ENCODE data around the gene ZNF575.

The ZNF575 gene, protein sequence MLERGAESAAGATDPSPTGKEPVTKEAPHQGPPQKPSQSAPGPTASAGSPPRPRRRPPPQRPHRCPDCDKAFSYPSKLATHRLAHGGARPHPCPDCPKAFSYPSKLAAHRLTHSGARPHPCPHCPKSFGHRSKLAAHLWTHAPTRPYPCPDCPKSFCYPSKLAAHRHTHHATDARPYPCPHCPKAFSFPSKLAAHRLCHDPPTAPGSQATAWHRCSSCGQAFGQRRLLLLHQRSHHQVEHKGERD

DNA sequence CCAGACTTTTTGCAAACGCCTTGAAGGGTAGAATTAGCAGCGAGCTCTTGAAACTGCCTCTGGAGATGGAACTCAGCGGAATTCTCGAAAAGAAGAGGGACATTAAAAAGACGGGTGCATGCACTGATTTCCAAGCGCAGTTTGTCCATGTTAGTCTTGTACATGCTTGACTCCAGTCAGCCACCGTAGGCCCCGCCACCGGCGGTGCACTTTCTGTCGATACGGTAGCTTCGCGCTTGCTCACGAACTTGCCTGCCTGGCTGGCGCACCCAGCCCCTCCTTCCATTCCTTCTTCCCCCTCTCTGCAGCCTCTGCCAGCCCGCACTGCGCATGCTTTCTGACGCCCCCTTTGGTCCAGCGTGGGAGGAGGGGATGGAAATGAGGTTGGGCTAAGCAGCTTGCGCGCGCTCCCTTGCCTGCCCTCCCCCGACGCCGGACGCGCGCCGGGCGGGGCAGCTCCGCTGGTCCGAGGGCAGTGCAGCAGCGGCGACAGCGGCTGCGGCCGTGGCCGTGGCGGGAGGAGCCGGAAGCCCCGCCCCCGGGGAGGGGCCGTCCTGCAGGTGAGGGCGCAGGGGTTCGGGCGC is at the start of gene ZNF575:
ZNF575 (plus strand) TSS at position 227 of the 584 bp plus-strand sequence. CDS start 1,235 bp downstream, outside the sequence.
- Mint-ChIP-seq H3K4me1 (peaks cover 26% of the 10 kb centered on the region), H3K36me3 (peaks cover 14% of the 10 kb centered on the region)
- ATAC-seq: peak; percentile 86

DNA sequence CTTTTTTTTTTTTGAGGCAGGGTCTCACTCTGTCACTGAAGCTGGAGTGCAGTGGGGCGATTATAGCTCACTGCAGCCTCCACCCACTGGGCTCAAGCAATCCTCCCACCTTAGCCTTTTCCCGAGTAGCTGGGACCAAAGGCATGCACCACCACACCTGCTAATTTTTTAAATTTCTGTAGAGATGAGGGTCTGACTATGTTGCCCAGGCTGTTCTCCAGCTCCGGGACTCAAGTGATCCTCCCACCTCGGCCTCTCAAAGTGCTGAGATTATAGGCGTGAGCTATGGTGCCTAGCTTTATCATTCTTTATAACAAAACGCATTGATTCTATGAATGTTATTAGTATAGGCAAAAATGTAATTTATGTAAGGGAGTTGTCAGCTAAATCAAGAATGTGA is 49.7 kb upstream of the ZNF575 start:
- H3K9me3 Mint-ChIP-seq: no peaks in the 10 kb centered on the region
- H3K36me3 Mint-ChIP-seq: peaks cover 1% of the 10 kb centered on the region
- no peak for ATAC-seq
- no peaks in the 10 kb centered on the region for H3K27me3 Mint-ChIP-seq
- H3K4me3 Mint-ChIP-seq: no peak overlapping the region
- H3K4me1 Mint-ChIP-seq: peaks cover 18% of the 10 kb centered on the region
- no peak overlapping the region for H3K27ac Mint-ChIP-seq

More for the DNA sequence above, at the start of gene ZNF575:
- Mint-ChIP-seq H3K9me3 (no peaks in the 10 kb centered on the region), H3K4me3 (peak within 1 kb of the TSS; percentile 96), H3K27me3 (no peaks in the 10 kb centered on the region), H3K27ac (peak within 1 kb of the TSS; percentile 90)

DNA sequence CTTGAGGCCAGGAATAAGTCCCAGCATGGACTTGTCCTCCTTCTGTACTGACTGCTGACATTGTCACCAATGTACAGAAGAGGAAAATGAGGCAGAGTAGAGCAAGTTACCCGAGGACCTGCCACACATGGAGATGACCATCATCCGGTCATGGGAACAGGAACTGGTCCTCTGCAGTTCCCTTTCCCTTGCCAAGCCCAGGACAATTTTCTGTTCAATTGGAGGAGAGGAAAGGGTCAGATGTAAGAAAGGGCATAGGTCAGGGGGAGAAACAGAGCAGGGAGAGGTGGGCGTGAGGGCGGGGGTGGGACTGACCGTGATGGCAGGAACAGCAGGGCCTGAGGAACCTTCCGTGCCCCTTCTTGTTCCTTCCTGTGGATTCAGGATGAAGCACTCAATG is 47.0 kb upstream of the ZNF575 start:
- Mint-ChIP-seq H3K4me1 (peaks cover 37% of the 10 kb centered on the region), H3K4me3 (no peak overlapping the region), H3K36me3 (no peaks in the 10 kb centered on the region), H3K27ac (no peak overlapping the region), H3K27me3 (no peaks in the 10 kb centered on the region), H3K9me3 (no peaks in the 10 kb centered on the region)
- ATAC-seq: no peak

DNA sequence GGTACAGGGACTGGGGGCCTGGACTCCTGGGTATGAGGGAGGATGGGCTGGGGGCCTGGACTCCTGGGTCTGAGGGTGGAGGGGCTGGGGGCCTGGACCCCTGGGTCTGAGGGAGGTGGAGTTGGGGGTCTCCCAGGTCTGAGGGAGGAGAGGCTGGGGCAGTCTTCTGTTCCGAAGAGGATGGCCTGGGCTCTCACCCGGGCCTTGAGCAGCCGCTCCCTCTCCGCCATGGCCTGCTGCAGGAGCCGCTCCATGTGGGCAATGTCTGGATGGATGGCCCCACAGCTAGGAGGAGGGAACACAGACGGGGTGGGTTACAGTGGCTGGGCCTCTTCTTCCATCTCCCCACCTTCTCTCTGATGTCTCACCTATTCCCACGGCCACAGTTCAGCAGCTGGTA is 46.6 kb upstream of the ZNF575 start:
- ATAC-seq: no peak
- Mint-ChIP-seq H3K4me3 (no peak overlapping the region), H3K27me3 (no peaks in the 10 kb centered on the region), H3K36me3 (no peaks in the 10 kb centered on the region), H3K4me1 (peaks cover 37% of the 10 kb centered on the region), H3K27ac (no peak overlapping the region), H3K9me3 (no peaks in the 10 kb centered on the region)

DNA sequence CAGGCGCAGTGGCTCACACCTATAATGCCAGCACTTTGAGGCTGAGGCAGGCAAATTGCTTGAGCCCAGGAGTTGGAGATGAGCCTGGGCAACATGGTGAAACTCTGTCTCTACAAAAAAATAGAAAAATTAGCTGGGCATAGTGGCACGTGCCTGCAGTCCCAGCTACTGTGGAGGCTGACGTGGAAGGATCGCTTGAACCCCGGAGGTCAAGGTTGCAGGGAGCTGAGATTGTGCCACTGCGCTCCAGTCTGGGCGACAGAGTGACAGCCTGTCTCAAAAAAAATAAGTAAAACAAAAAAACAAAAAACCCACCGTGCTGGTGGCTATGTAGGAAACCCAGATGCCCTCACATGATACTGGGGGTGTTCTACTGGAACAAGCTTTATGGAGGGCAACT is 44.8 kb upstream of the ZNF575 start:
- H3K27me3 Mint-ChIP-seq: no peaks in the 10 kb centered on the region
- no peaks in the 10 kb centered on the region for H3K9me3 Mint-ChIP-seq
- no peak overlapping the region for H3K27ac Mint-ChIP-seq
- no peak overlapping the region for H3K4me3 Mint-ChIP-seq
- H3K4me1 Mint-ChIP-seq: peaks cover 37% of the 10 kb centered on the region
- H3K36me3 Mint-ChIP-seq: no peaks in the 10 kb centered on the region
- ATAC-seq: no peak

DNA sequence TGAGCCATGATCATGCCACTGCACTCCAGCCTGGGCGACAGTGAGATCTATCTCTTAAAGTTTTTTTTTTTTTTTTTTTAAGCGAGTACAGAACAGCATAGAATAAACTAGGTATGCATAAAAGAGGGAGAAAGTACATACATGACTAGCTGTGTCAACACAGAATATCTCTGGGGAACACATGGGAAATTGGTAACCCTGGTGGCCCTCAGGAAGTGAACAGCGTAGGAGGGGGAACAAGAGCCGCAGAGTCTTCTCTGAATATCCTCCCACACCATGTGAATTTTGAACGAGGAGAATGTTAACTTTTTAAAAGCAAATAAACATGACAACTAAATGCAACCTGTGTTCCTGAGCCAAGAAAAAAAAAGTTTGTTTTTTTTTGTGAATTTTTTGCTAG is 43.7 kb upstream of the ZNF575 start:
- H3K27me3 Mint-ChIP-seq: no peaks in the 10 kb centered on the region
- H3K4me1 Mint-ChIP-seq: peaks cover 37% of the 10 kb centered on the region
- no peaks in the 10 kb centered on the region for H3K9me3 Mint-ChIP-seq
- no peak overlapping the region for H3K27ac Mint-ChIP-seq
- peaks cover under 1% of the 10 kb centered on the region for H3K36me3 Mint-ChIP-seq
- ATAC-seq: peak; percentile 68
- no peak overlapping the region for H3K4me3 Mint-ChIP-seq

DNA sequence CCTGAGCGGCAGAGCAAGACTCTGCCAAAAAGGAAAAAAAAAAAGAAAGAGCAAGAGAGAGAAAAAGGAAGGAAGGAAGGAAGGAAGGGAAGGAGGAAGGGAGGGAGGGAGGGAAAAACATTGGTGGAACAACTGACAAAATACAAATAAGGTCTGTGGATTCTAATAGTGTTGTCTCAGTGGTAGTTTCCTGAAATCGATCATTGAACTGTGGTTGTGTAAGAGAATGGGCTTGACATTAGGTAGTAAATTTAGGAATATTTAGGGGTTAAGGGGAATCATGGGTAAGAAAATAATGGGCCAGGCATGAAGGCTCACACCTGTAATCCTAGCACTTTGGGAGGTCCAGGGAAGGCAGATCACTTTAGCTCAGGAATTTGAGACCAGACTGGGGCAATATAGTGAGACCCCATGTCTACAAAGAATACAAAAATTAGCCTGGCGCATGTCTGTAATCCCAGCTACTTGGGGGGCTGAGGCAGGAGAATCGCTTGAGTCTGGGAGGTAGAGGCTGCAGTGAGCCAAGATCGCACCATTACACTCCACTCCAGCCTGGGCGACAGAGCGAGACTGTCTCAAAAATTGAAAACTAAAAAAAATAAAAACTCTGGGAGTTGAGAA is 42.9 kb upstream of the ZNF575 start:
- H3K27me3 Mint-ChIP-seq: no peaks in the 10 kb centered on the region
- H3K27ac Mint-ChIP-seq: no peak overlapping the region
- H3K4me1 Mint-ChIP-seq: peaks cover 37% of the 10 kb centered on the region
- H3K4me3 Mint-ChIP-seq: no peak overlapping the region
- no peak for ATAC-seq
- peaks cover 5% of the 10 kb centered on the region for H3K36me3 Mint-ChIP-seq
- no peaks in the 10 kb centered on the region for H3K9me3 Mint-ChIP-seq

DNA sequence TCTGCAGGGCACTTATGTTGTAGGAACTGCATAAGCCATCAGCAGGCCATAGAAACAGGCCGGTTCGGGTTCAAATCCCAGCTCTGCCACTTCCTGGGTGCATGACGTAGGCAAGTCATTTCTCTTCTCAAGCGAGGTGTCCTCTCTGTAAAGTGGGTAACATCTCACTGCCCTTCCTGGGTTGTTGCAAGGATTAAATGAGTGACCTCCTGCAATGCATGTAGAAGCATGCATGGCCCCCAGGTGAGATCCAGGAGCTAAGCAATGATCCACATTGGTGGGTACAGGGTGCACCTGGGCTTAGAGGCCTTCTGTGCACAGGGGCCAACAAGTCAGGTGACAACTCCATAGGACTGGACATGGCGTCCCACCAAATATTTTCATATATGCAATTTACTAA is 42.2 kb upstream of the ZNF575 start:
- H3K4me1 Mint-ChIP-seq: peaks cover 37% of the 10 kb centered on the region
- no peaks in the 10 kb centered on the region for H3K27me3 Mint-ChIP-seq
- H3K27ac Mint-ChIP-seq: no peak overlapping the region
- peaks cover 9% of the 10 kb centered on the region for H3K36me3 Mint-ChIP-seq
- ATAC-seq: no peak
- H3K9me3 Mint-ChIP-seq: no peaks in the 10 kb centered on the region
- no peak overlapping the region for H3K4me3 Mint-ChIP-seq

DNA sequence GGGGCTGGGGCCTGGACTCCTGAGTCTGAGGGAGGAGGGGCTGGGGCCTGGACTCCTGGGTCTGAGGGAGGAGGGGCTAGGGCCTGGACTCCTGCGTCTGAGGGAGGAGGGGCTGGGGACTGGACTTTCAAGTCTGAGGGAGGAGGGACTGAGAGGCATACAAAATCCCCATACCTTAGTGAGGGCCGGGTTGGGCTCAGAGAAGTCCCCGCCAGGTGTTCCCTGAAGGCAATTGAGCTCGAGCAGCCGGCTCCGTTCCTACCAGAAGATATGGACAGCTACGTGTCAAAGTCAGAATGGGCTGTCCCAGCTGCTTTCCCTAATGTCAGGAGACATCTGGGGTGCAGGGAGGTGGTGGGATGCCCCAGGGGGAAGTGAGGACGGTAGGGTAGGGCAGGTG is 37.9 kb upstream of the ZNF575 start:
- H3K27ac Mint-ChIP-seq: no peak overlapping the region
- no peaks in the 10 kb centered on the region for H3K27me3 Mint-ChIP-seq
- no peaks in the 10 kb centered on the region for H3K9me3 Mint-ChIP-seq
- ATAC-seq: no peak
- peaks cover 2% of the 10 kb centered on the region for H3K4me1 Mint-ChIP-seq
- peaks cover 41% of the 10 kb centered on the region for H3K36me3 Mint-ChIP-seq
- no peak overlapping the region for H3K4me3 Mint-ChIP-seq

DNA sequence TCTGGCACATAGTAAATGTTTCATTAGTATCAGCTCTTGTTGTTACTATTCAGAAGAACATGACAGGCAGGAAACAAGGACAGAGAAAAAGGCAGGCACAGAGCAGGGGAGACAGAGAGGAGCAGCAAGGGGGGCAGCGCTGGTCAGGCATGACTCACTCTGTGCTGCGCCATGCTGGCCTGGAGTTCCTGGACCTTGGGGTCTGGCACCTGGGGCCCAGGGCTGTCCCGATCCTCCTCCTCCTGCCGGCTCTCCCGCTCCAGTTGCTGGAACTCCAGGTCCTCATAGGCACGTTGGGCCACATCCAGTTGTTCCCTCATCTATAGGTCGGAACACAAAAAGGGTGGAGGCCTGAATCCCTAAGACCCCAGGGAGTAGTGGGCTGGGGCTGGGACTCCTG is 36.0 kb upstream of the ZNF575 start:
- Mint-ChIP-seq H3K4me1 (no peaks in the 10 kb centered on the region), H3K9me3 (no peaks in the 10 kb centered on the region), H3K27ac (no peak overlapping the region), H3K36me3 (peaks cover 41% of the 10 kb centered on the region), H3K27me3 (no peaks in the 10 kb centered on the region), H3K4me3 (no peak overlapping the region)
- no peak for ATAC-seq

DNA sequence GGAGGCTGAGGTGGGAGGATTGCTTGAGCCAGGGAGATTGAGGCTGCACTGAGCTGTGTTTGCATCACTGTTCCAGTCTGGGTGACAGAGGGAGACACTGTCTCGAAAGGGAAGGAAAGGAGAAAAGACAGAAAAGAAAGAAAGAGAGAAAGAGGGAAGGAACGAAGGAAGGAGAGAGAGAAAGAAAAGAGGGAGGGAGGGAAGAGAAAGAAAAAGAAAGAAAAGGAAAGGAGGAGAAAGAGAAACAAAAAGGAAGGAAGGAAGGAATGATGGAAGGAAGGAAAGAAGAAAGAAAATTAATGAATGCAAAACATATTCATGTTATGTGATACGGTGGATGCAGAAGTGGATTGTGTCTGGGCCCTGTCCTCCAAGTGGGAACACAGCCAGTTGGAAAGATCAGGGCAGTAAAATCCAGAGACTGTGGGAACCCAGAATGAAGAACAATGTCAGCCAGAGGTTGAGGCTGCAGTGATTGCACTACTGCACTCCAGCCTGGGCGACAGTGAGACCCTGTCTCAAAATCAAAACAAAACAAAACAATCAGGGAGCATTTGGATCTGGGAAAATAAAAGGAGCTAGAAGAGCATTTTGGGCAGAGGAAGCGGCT is 34.6 kb upstream of the ZNF575 start:
- H3K27ac Mint-ChIP-seq: no peak overlapping the region
- peaks cover 12% of the 10 kb centered on the region for H3K4me1 Mint-ChIP-seq
- H3K9me3 Mint-ChIP-seq: no peaks in the 10 kb centered on the region
- no peak for ATAC-seq
- H3K36me3 Mint-ChIP-seq: peaks cover 47% of the 10 kb centered on the region
- no peak overlapping the region for H3K4me3 Mint-ChIP-seq
- H3K27me3 Mint-ChIP-seq: no peaks in the 10 kb centered on the region

DNA sequence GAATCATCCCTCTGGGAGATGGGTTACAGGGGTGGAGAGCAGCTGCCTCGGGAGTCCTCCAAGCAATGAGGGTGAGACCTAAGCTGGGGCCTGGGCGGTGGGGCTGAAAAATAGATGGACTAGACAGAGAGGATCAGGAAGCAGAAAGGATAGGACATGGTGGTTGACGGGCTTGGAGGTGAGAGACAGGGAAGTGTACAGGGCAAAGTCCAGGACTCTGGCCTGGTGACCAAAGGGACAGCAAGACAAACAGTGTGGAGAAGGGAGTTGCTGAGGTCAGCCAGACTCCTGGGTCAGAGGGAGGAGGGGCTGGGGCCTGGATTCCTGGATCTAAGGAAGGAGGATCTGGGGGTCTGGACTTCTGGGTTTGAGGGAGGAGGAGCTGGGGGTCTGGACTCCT is 33.9 kb upstream of the ZNF575 start:
- ATAC-seq: no peak
- no peak overlapping the region for H3K27ac Mint-ChIP-seq
- H3K4me3 Mint-ChIP-seq: no peak overlapping the region
- H3K27me3 Mint-ChIP-seq: no peaks in the 10 kb centered on the region
- peaks cover 47% of the 10 kb centered on the region for H3K36me3 Mint-ChIP-seq
- H3K9me3 Mint-ChIP-seq: no peaks in the 10 kb centered on the region
- peaks cover 19% of the 10 kb centered on the region for H3K4me1 Mint-ChIP-seq

DNA sequence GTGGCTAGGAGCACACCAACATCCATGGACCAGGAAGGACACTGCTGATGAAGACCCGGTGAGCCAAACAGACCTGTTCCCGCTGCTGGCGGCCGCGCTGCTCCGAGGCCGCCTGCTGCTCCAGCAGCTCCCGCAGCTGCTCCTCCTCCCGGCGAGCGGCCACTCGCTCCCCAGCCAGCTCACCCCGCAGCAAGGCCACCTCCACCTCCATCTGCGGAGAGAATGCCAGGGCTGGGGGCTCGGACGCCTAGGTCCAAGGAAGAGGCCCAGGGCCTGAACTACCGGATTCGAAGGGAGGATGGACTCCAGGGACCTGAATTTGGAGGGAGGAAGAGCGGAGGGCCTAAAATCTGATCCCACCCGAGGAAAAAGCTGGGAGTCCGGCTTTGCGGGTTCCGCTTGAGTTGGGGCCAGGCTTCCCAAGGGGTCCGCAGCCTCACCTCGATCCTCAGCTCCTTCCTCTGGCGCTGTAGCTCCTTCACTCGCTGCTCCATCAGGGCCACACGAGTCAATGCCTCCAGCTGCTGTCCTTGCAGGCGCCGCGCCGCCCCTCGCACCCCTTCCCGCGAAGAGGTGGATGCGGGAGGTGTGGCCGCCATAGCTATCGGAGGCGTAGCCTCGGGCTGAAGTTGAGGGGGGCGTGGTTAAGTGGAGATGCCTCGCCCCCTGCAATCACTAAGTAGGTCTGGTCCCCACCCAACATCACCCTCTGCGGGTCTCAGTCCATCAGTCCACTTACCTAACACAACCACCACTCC is 31.1 kb upstream of the ZNF575 start:
- Mint-ChIP-seq H3K27ac (no peak overlapping the region), H3K27me3 (no peaks in the 10 kb centered on the region), H3K36me3 (peaks cover 32% of the 10 kb centered on the region), H3K4me1 (peaks cover 32% of the 10 kb centered on the region), H3K4me3 (no peak overlapping the region), H3K9me3 (no peaks in the 10 kb centered on the region)
- ATAC-seq: no peak

DNA sequence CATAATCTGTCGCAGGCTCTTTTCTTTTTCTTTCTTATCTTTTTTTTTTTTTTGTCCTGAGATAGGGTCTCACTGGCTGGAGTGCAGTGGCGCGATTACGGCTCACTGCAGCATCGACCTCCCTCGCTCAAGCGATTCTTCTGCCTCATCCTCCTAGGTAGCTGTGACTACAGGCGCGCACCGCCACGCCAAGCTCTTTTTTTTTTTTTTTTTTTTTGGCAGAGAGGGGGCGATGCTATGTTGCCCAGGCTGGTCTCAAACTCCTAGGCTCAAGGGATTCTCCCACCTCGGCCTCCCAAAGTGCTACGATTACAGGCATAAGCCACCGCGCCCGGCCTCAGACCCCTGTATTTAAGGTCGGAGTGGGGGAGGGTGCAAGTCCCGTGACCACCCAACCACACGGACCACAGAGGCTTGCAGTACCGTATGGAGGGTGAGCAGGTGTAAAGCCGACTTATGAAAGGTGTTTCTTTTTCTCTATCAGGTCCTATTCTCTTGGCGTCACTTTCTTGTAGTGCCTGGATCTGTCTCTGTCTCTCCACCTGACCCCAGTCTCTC is 30.5 kb upstream of the ZNF575 start:
- no peak for ATAC-seq
- H3K9me3 Mint-ChIP-seq: no peaks in the 10 kb centered on the region
- peaks cover 25% of the 10 kb centered on the region for H3K36me3 Mint-ChIP-seq
- no peak overlapping the region for H3K4me3 Mint-ChIP-seq
- peak overlapping the region; percentile 87 for H3K27ac Mint-ChIP-seq
- no peaks in the 10 kb centered on the region for H3K27me3 Mint-ChIP-seq
- peaks cover 32% of the 10 kb centered on the region for H3K4me1 Mint-ChIP-seq

Data from stimulated activated memory B cell treated with anti-CD40 and anti-IgM and Interleukin-4, amounts not matched to agents 10 μg/mL and 1 μg/mL and 100 μg/mL, for 72 hours (primary cell).